Measurements from ENCODE around the gene SLC13A1.

GRCh38 chr7:123199883-123200282 is at the start of gene SLC13A1:
- TF ChIP-seq SUZ12 (IDR thresholded peaks at IDR 0.05; ENCODE audit: extremely low read depth, insufficient read depth, insufficient read length) (no peak), YY1 (IDR thresholded peaks at IDR 0.05; ENCODE audit: insufficient read depth, insufficient read length) (no peak)
